GM13976 (cell line): ENCODE results near the gene ANGPTL4.
A peak's percentile ranks its signal among the peaks of the same experiment; 100 is the strongest.
"Not testable (repeated sequence)": the region's sequence is repeated elsewhere in the genome, so short reads cannot be mapped to it uniquely, and the experiment has no call there.

Source experiments
- DNase-seq: peaks from one replicate; pipeline ENCODE4 v3.0.0; 2012; ENCODE audit warnings: low spot score
- in situ Hi-C: fragments of 300-500 bp; cut with MboI; formaldehyde crosslinking; loops from one replicate; pipeline ENCODE4 v1.12.0; 2022; ENCODE audit warnings: low sequenced_read_pairs, mixed read lengths, inconsistent platforms; ENCODE audit not compliant: unreplicated experiment
- TF ChIP-seq, protein P1 (sequence below): IDR thresholded peaks from 2 replicates; pipeline ENCODE4 v1.5.1; 2012; ENCODE audit warnings: borderline replicate concordance, mild to moderate bottlenecking; ENCODE audit not compliant: insufficient read depth; ENCODE audit errors: extremely low read depth, missing control alignments, control extremely low read depth

Gene ANGPTL4, protein sequence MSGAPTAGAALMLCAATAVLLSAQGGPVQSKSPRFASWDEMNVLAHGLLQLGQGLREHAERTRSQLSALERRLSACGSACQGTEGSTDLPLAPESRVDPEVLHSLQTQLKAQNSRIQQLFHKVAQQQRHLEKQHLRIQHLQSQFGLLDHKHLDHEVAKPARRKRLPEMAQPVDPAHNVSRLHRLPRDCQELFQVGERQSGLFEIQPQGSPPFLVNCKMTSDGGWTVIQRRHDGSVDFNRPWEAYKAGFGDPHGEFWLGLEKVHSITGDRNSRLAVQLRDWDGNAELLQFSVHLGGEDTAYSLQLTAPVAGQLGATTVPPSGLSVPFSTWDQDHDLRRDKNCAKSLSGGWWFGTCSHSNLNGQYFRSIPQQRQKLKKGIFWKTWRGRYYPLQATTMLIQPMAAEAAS

DNA sequence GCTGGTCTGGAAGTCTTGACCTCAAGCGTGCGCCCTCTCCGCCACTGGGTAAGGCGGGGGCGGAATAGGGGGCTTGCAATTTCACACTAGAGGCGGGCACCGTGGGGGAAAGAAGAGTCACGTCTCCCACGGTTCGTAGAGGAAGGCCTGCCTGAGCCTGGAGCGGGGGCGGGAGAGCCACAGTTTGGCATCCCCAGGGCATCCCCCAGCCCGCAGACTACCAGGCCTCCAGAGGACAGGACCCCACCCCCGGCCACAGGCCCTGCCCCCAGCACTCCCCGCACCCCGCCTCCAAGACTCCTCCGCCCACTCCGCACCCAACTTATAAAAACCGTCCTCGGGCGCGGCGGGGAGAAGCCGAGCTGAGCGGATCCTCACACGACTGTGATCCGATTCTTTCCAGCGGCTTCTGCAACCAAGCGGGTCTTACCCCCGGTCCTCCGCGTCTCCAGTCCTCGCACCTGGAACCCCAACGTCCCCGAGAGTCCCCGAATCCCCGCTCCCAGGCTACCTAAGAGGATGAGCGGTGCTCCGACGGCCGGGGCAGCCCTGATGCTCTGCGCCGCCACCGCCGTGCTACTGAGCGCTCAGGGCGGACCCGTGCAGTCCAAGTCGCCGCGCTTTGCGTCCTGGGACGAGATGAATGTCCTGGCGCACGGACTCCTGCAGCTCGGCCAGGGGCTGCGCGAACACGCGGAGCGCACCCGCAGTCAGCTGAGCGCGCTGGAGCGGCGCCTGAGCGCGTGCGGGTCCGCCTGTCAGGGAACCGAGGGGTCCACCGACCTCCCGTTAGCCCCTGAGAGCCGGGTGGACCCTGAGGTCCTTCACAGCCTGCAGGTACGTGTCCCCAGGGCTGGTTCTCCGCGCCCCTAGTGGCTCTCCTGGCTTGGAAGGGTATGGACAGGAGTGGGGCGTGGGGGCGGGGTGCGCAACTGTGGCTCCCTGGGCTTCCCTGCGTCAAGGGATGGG is at the start of gene ANGPTL4:
ANGPTL4 (plus strand) TSS at position 353 of the 969 bp plus-strand sequence; CDS start at position 520, 167 bp downstream.
- TF ChIP-seq, protein P1, sequence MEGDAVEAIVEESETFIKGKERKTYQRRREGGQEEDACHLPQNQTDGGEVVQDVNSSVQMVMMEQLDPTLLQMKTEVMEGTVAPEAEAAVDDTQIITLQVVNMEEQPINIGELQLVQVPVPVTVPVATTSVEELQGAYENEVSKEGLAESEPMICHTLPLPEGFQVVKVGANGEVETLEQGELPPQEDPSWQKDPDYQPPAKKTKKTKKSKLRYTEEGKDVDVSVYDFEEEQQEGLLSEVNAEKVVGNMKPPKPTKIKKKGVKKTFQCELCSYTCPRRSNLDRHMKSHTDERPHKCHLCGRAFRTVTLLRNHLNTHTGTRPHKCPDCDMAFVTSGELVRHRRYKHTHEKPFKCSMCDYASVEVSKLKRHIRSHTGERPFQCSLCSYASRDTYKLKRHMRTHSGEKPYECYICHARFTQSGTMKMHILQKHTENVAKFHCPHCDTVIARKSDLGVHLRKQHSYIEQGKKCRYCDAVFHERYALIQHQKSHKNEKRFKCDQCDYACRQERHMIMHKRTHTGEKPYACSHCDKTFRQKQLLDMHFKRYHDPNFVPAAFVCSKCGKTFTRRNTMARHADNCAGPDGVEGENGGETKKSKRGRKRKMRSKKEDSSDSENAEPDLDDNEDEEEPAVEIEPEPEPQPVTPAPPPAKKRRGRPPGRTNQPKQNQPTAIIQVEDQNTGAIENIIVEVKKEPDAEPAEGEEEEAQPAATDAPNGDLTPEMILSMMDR, result no peak
- DNase-seq, result peak; percentile 78
- in situ Hi-C loops, result no loop called here

DNA sequence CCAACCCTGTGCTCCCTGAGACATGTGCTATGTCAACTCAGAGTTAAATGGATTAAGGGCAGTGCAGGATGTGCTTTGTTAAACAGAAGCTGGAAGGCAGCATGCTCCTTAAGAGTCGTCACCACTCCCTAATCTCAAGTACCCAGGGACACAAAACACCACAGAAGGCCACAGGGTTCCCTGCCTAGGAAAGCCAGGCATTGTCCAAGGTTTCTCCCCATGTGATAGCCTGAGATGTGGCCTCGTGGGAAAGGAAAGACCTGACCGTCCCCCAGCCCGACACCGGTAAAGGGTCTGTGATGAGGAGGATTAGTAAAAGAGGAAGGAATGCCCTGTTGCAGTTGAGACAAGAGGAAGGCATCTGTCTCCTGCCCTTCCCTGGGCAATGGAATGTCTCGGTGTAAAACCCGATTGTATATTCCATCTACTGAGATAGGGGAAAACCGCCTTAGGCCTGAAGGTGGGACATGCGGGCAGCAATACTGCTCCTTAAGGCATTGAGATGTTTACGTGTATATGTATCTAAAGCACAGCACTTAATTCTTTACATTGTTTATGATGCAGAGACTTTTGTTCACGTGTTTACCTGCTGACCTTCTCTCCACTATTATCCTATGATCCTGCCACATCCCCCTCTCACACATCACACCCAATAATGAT is 48.8 kb upstream of the ANGPTL4 start:
- in situ Hi-C loops, DNase-seq: not testable (repeated sequence)

DNA sequence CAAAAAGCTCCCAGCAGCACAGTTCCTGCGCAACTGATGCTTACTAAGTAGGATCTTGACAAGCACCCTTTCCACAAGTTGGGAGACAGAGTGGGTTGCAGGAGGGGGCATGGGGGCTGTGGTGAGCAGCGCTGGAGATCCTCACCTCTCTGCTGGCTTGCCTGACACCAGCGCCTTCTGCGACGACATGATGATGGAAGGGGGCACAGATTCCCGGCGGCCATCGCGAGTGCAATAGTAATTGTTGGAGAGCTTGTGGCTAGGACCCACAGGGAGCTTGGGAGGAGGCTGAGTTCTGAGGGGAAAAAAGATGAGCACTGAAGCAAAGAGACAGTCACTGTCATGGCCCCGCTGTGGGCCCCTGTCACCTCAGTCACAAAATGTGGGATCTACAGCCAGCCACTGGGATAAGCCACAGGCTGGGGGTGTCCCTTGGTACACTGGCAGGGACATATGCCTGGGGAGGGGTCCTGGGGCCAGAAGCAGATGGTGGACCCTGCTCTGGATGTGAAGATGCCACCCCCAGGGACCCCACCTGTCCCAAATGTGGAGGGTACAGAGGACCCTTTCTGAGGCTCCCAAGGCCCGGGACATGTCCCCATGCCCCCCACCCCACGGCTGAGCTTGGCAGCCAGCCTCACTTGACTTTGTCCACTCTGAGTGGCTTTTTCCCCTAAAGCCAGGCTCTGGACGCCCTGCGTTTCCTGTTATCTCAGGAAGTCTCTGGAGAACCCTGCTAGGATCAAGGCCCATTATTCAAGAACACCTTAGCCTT is 47.4 kb upstream of the ANGPTL4 start:
- in situ Hi-C loops, result no loop called here
- TF ChIP-seq, protein P1, result no peak
- no peak for DNase-seq

DNA sequence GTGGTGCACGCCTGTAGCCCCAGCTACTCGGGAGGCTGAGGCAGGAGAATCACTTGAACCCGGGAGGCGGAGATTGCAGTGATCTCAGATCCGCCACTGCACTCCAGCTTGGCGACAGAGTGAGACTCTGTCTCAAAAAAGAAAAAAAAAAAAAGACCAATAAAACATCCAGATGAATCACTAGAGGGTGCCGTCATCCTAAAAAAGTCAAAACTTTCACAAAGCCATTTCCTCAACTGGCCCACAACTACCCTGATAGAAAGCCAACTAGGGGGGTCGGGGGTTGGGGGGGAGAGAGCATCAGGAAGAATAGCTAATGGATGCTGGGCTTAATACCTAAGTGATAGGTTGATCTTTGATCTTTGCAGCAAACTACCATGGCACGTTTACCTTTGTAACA is 45.1 kb upstream of the ANGPTL4 start:
- DNase-seq, in situ Hi-C loops: not testable (repeated sequence)

DNA sequence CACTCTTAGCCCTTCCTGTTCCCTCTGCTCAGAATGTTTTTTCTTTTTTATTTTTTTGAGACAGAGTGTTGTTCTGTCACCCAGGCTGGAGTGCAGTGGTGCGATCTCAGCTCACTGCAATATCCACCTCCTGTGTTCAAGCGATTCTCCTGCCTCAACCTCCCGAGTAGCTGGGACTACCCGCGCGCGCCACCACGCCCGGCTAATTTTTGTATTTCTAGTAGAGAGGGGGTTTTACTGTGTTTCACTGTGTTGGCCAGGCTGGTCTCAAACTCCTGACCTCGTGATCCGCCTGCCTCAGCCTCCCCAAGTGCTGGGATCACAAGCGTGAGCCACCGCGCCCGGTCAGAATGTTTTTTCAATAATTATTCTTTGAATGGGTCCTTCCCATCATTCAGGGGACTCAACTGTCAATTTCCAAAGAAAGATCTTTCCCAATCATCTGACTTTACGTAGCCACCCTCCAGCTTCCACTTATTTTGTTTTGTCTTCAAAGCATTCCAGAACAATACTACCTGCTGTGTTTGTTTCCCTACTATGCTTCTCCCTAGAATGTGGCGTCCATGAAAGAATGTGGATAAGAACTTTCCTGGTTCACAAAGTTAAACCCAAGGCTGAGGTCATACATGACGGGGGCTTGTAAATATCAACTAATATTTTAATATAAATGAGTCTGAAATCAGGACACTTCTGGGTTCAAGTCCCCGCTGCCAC is 44.0 kb upstream of the ANGPTL4 start:
- DNase-seq, result no peak
- TF ChIP-seq, protein P1, result no peak
- in situ Hi-C loops, result no loop called here

DNA sequence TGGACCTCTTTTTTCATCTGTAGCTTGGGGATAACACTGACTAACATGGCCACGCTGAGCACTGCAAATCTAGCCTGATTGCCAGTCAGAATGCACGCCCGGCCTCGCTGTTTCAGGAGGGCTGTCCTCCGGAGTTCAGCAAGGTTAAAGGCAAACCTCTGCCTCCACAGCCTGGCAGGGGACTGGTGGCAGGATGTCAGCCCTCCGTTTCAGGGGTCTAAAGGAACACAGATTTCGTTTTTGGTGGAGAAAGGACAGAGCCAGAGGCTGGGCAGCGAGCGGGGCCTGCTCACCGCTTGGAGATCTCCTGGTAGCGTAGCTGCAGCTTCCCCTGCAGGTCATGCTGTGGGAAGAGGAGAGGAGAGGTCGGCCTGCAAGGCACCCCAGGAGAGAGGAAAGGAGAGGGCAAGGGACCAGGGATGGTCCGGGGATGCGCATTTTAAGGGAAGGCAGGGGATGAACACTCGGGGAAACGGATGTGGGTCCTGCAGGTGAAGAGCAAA is 43.3 kb upstream of the ANGPTL4 start:
- no peak for DNase-seq
- TF ChIP-seq, protein P1, result no peak
- in situ Hi-C loops, result no loop called here
